Measurements from ENCODE around the gene BCL3. TPM values are rescaled to one million over a fixed set of nuclear protein-coding genes. Genes with fewer than 3 reads are reported as not detected.

BCL3 gene
- total RNA-seq, 1 donor from 2014 or later: 20.1 TPM

GRCh38 chr19:44746616-44746945 lies 1.9 kb upstream of the BCL3 start:
- peaks cover 3% of the 10 kb centered on the region for H3K36me3 Mint-ChIP-seq
- H3K4me3 Mint-ChIP-seq: peak overlapping the region; percentile 81
- peaks cover 43% of the 10 kb centered on the region for H3K4me1 Mint-ChIP-seq

GRCh38 chr19:44746946-44747738 lies 1.4 kb upstream of the BCL3 start:
- Mint-ChIP-seq H3K4me3 (peak overlapping the region; percentile 81), H3K9me3 (no peaks in the 10 kb centered on the region), H3K27ac (peak overlapping the region; percentile 96), H3K4me1 (peaks cover 38% of the 10 kb centered on the region), H3K36me3 (peaks cover 3% of the 10 kb centered on the region), H3K27me3 (ENCODE audit: low read depth) (peaks cover 4% of the 10 kb centered on the region)
- TF ChIP-seq CTCF (IDR thresholded peaks at IDR 0.05; ENCODE audit: unreplicated experiment): no peak
- peak; percentile 75 to 79 for DNase-seq (ENCODE audit: low spot score in 2 of 2, unreplicated experiment in 2 of 2)

More at GRCh38 chr19:44746616-44746945, 1.9 kb upstream of the BCL3 start:
- Mint-ChIP-seq H3K27me3 (ENCODE audit: low read depth) (peaks cover 4% of the 10 kb centered on the region), H3K9me3 (no peaks in the 10 kb centered on the region), H3K27ac (peak overlapping the region; percentile 71)
- DNase-seq (ENCODE audit: low spot score in 2 of 2, unreplicated experiment in 2 of 2): no peak
- no peak for TF ChIP-seq CTCF (IDR thresholded peaks at IDR 0.05; ENCODE audit: unreplicated experiment)

- peak in 1 of 2 experiments; percentile 65 for DNase-seq (ENCODE audit: low spot score in 2 of 2, unreplicated experiment in 2 of 2)
- peaks cover 3% of the 10 kb centered on the region for H3K36me3 Mint-ChIP-seq
- peak overlapping the region; percentile 81 for H3K4me3 Mint-ChIP-seq
- H3K9me3 Mint-ChIP-seq: no peaks in the 10 kb centered on the region
- no peak for TF ChIP-seq CTCF (IDR thresholded peaks at IDR 0.05; ENCODE audit: unreplicated experiment)
- H3K27ac Mint-ChIP-seq: peak overlapping the region; percentile 96
- H3K27me3 Mint-ChIP-seq (ENCODE audit: low read depth): peaks cover 4% of the 10 kb centered on the region
- H3K4me1 Mint-ChIP-seq: peaks cover 38% of the 10 kb centered on the region
Measured at GRCh38 chr19:44747739-44748425, 626 bp upstream of the BCL3 start.

- TF ChIP-seq CTCF (IDR thresholded peaks at IDR 0.05; ENCODE audit: unreplicated experiment): no peak
- peak overlapping the region; percentile 21 for H3K27ac Mint-ChIP-seq
- H3K36me3 Mint-ChIP-seq: peaks cover 3% of the 10 kb centered on the region
- DNase-seq (ENCODE audit: low spot score in 2 of 2, unreplicated experiment in 2 of 2): no peak
- H3K4me3 Mint-ChIP-seq: peak overlapping the region; percentile 74
- H3K4me1 Mint-ChIP-seq: peaks cover 45% of the 10 kb centered on the region
- no peaks in the 10 kb centered on the region for H3K9me3 Mint-ChIP-seq
- H3K27me3 Mint-ChIP-seq (ENCODE audit: low read depth): peaks cover 8% of the 10 kb centered on the region
Measured at GRCh38 chr19:44749292-44749691, 784 bp downstream of the BCL3 start.

- H3K27ac Mint-ChIP-seq: no peak overlapping the region
- H3K4me3 Mint-ChIP-seq: peak overlapping the region; percentile 74
- H3K9me3 Mint-ChIP-seq: no peaks in the 10 kb centered on the region
- peaks cover 12% of the 10 kb centered on the region for H3K27me3 Mint-ChIP-seq (ENCODE audit: low read depth)
- peaks cover 6% of the 10 kb centered on the region for H3K36me3 Mint-ChIP-seq
- DNase-seq (ENCODE audit: low spot score in 2 of 2, unreplicated experiment in 2 of 2): no peak
- TF ChIP-seq CTCF (IDR thresholded peaks at IDR 0.05; ENCODE audit: unreplicated experiment): no peak
- H3K4me1 Mint-ChIP-seq: peaks cover 51% of the 10 kb centered on the region
Measured at GRCh38 chr19:44749994-44750393, 1.5 kb downstream of the BCL3 start.
